WTC11 (cell line): Measurements from ENCODE around the gene TTC1. TPM values are rescaled to one million over a fixed set of nuclear protein-coding genes. Genes with fewer than 3 reads are reported as not detected.
"Not testable (repeated sequence)": the region's sequence is repeated elsewhere in the genome, so short reads cannot be mapped to it uniquely, and the experiment has no call there.

Experiments used
- ATAC-seq: fragments of 200-7000 bp; cut with Tn5 transposase; 2 replicates; pipeline ENCODE4 v1.10.0; 2021; ENCODE audit warnings: mild to moderate bottlenecking, moderate library complexity
- CTCF ChIA-PET: fragments of 300-600 bp; sonication (Branson Sonifier 250); formaldehyde crosslinking; loops from one replicate; lab custom pipeline; 2021; ENCODE audit warnings: antibody characterized with exemption; lab: Charles Lee
- POLR2A ChIA-PET: fragments of 350-600 bp; sonication (Branson Sonifier 250); formaldehyde crosslinking; loops from one replicate; lab custom pipeline; 2021; ENCODE audit warnings: antibody characterized with exemption; lab: Charles Lee
- DNase-seq: peaks from one replicate; pipeline ENCODE4 v3.0.0; 2021; ENCODE audit warnings: low spot score
- H3K27ac Mint-ChIP-seq: 2 replicates; pipeline ENCODE4 v1.8.0; 2021; ENCODE audit warnings: mixed read lengths
- H3K27me3 Mint-ChIP-seq: 2 replicates; pipeline ENCODE4 v1.8.0; 2021; ENCODE audit warnings: low read depth, mild to moderate bottlenecking, moderate library complexity, mixed read lengths
- H3K36me3 Mint-ChIP-seq: 2 replicates; pipeline ENCODE4 v1.8.0; 2021; ENCODE audit warnings: mixed read lengths
- H3K4me1 Mint-ChIP-seq: 2 replicates; pipeline ENCODE4 v1.8.0; 2022; ENCODE audit warnings: mixed read lengths
- H3K4me3 Mint-ChIP-seq: 2 replicates; pipeline ENCODE4 v1.8.0; 2021; ENCODE audit warnings: mild to moderate bottlenecking, moderate library complexity, mixed read lengths
- H3K9me3 Mint-ChIP-seq: 2 replicates; pipeline ENCODE4 v1.8.0; 2021; ENCODE audit warnings: mixed read lengths
- ARID4B ChIP-seq: sonication (generic); formaldehyde crosslinking; IDR thresholded peaks from 2 replicates; pipeline ENCODE4 v1.8.0; 2023; ENCODE audit warnings: missing genetic modification reagents, mild to moderate bottlenecking, borderline replicate concordance
- ATF3 ChIP-seq: sonication (generic); formaldehyde crosslinking; conservative IDR thresholded peaks from 2 replicates; pipeline ENCODE4 v1.8.1; 2022; ENCODE audit warnings: mild to moderate bottlenecking, missing genetic modification reagents
- CBFB ChIP-seq: sonication (generic); formaldehyde crosslinking; IDR thresholded peaks from 2 replicates; pipeline ENCODE4 v1.8.1; 2022; ENCODE audit warnings: mild to moderate bottlenecking, low read depth, missing genetic modification reagents
- CTCF ChIP-seq: fragments of 200-600 bp; IDR thresholded peaks from 2 replicates; pipeline ENCODE4 v1.8.0; 2022; ENCODE audit warnings: antibody characterized with exemption
- E2F1 ChIP-seq: sonication (generic); formaldehyde crosslinking; IDR thresholded peaks from 2 replicates; pipeline ENCODE4 v1.8.0; 2022; ENCODE audit warnings: mild to moderate bottlenecking, missing genetic modification reagents
- ELF4 ChIP-seq: sonication (generic); formaldehyde crosslinking; IDR thresholded peaks from 2 replicates; pipeline ENCODE4 v1.8.1; 2022; ENCODE audit warnings: low read depth, mild to moderate bottlenecking, moderate library complexity, missing genetic modification reagents
- FOXP4 ChIP-seq: sonication (generic); formaldehyde crosslinking; IDR thresholded peaks from 2 replicates; pipeline ENCODE4 v1.8.0; 2022; ENCODE audit warnings: mild to moderate bottlenecking, missing genetic modification reagents
- GABPB1 ChIP-seq: sonication (generic); formaldehyde crosslinking; IDR thresholded peaks from 2 replicates; pipeline ENCODE4 v1.8.1; 2023; ENCODE audit warnings: mild to moderate bottlenecking, missing genetic modification reagents
- JAZF1 ChIP-seq: fragments of 250-450 bp; sonication (Bioruptor Pico); IDR thresholded peaks from 2 replicates; pipeline ENCODE4 v1.9.0; 2021; ENCODE audit warnings: moderate library complexity, mild to moderate bottlenecking, inconsistent platforms
- NFYB ChIP-seq: sonication (generic); formaldehyde crosslinking; conservative IDR thresholded peaks from 2 replicates; pipeline ENCODE4 v1.8.0; 2022; ENCODE audit warnings: low read depth, missing genetic modification reagents
- ZBTB21 ChIP-seq: sonication (generic); formaldehyde crosslinking; IDR thresholded peaks from 2 replicates; pipeline ENCODE4 v1.8.1; 2023; ENCODE audit warnings: mild to moderate bottlenecking, missing genetic modification reagents, borderline replicate concordance
- ZNF232 ChIP-seq: sonication (generic); formaldehyde crosslinking; IDR thresholded peaks from 2 replicates; pipeline ENCODE4 v1.8.0; 2022; ENCODE audit warnings: mild to moderate bottlenecking, missing genetic modification reagents
- ZNF425 ChIP-seq: fragments of 250-450 bp; sonication (Bioruptor Pico); conservative IDR thresholded peaks from 2 replicates; pipeline ENCODE4 v1.9.0; 2021; ENCODE audit warnings: mild to moderate bottlenecking
- ZNF512 ChIP-seq: sonication (generic); formaldehyde crosslinking; IDR thresholded peaks from 2 replicates; pipeline ENCODE4 v1.8.1; 2022; ENCODE audit warnings: missing genetic modification reagents, borderline replicate concordance
- total RNA-seq: library from RNA; stranded (reverse); gene quantifications from 3 replicates; pipeline ENCODE4 v1.2.3, GENCODE V29; 2021

The TTC1 gene
- total RNA-seq, 1 experiment from 2014 or later: 47.4 TPM

GRCh38 chr5:160007514-160007913, 1.4 kb upstream of the TTC1 start (continued):
- TF ChIP-seq ARID4B (CRISPR knock-in tag): no peak
- TF ChIP-seq ZNF512 (CRISPR knock-in tag): no peak
- no peak for TF ChIP-seq ELF4 (CRISPR knock-in tag)

GRCh38 chr5:160008529-160008876, 436 bp upstream of the TTC1 start:
- TF ChIP-seq ZBTB21 (CRISPR knock-in tag): 0 out of 2 replicates have a peak, but pooled peaks have one; percentile 4
- H3K27ac Mint-ChIP-seq, H3K27me3 Mint-ChIP-seq, ATAC-seq, DNase-seq, POLR2A ChIA-PET, H3K9me3 Mint-ChIP-seq: not testable (repeated sequence)
- Mint-ChIP-seq H3K36me3 (peaks cover 30% of the 10 kb centered on the region), H3K4me1 (peaks cover 12% of the 10 kb centered on the region), H3K4me3 (0 out of 2 replicates have a peak overlapping the region, but pooled peaks have one; percentile 27)
- CTCF ChIA-PET: interaction anchor here (0.8 to 3.1 kb wide), 5 partner anchors 13 to 431 kb away, joined by 3 to 31 read pairs (median 4); no protein-coding TSS in a partner anchor

- no peak for TF ChIP-seq GABPB1 (CRISPR knock-in tag)
- no peak for TF ChIP-seq ZNF232 (CRISPR knock-in tag)
- no peak for TF ChIP-seq E2F1
- TF ChIP-seq JAZF1 (CRISPR knock-in tag): no peak
- no peak for TF ChIP-seq FOXP4 (CRISPR knock-in tag)
- no peak for TF ChIP-seq ZNF425
- no peak for TF ChIP-seq NFYB (CRISPR knock-in tag)
- TF ChIP-seq CBFB: no peak
- no peak for TF ChIP-seq CTCF
- no peak for TF ChIP-seq ATF3
- ChIA-PET CTCF (interaction anchor here (0.5 to 3.1 kb wide), 7 partner anchors 12 to 494 kb away, joined by 3 to 31 read pairs (median 4); no protein-coding TSS in a partner anchor), POLR2A (interaction anchor here (0.6 kb wide), 1 partner anchor 1420 kb away, joined by 3 read pairs; no protein-coding TSS in a partner anchor)
- Mint-ChIP-seq H3K4me1 (peaks cover 12% of the 10 kb centered on the region), H3K36me3 (peaks cover 30% of the 10 kb centered on the region), H3K4me3 (peak overlapping the region; percentile 100), H3K27me3 (no peaks in the 10 kb centered on the region), H3K9me3 (no peaks in the 10 kb centered on the region), H3K27ac (peak overlapping the region; percentile 83)
- DNase-seq (no peak), ATAC-seq (no peak)
These were observed 651 bp downstream of the TTC1 start for GRCh38 chr5:160009591-160009989.
